Skeletal muscle cell (primary cell): ENCODE measurements around the gene TAF1.
"Not testable (repeated sequence)": the region's sequence is repeated elsewhere in the genome, so short reads cannot be mapped to it uniquely, and the experiment has no call there.

Experiments used
- DNase-seq: peaks from one replicate; pipeline ENCODE4 v3.0.0-alpha.2; 2010; ENCODE audit warnings: low read depth
- H3K4me3 ChIP-seq: 2 replicates; pipeline ENCODE4 v1.5.1; 2011; ENCODE audit warnings: low read depth, mild to moderate bottlenecking, control low read depth, low read length, moderate library complexity

Gene TAF1

DNA sequence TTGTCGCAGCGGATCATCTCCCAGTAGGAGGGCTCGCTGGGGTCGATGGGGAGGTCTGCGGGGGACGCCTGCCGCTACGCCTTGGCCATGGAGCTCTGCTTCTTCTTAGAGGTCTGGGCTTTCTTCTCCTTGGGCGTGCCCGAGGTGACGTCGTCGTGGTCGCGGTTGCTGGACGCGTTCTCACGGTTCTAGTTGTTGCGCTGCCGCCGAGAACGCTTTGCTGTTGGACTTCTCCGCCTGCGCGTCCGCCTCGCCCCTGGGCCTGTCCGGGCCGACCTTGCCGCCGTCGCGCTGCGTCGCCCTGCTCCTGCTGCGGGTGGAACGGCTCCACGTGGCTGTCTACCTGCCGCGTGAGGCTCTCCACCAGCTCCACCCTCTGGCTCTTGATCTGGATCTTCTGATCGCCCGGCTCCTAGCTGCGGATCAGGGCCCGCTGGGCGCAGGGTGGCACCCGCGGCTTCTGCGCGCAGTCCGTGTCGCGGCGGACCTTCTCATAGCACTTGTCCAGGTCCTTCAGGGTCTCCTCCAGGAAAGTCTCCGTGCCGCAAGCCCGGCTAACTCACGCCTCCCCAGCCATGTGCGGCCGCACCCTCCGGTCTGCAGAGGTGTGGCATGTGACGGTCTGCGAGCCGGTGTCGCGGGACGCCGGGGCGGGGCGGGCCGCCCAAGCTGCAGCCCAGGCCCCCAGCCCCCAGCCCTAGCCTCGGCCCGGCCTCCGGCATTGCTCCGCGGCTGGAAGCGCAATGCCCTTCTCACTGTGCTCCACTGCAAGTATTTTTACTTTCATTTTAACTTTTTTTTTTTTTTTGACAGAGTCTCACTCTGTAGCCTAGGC is 126.3 kb downstream of the TAF1 start:
- DNase-seq: no peak
- peak overlapping the region; percentile 50 for H3K4me3 ChIP-seq

GRCh38 chrX:71493111-71493613 is 127.0 kb downstream of the TAF1 start:
- peak overlapping the region; percentile 50 for H3K4me3 ChIP-seq

DNA sequence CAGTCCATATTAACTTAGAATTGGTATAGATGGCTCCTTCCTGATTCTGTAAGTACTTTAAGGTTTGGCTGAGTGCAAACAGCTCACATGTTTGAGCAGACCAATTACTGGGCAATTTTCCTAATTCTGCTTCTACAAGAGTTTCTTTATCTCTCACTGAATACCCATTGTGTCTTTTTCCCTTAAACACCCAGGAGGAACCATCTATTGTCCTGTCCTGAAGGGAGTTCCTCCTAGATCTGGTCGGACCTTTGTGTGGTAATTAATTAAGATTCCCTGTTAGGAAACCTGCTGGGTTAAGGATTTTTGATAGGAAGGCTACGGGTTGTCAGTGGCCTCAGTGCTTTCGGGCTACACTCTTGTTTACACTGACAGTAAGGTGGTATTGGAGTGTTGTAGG is 129.8 kb downstream of the TAF1 start:
- not testable (repeated sequence) for H3K4me3 ChIP-seq, DNase-seq

More at GRCh38 chrX:71493111-71493613, 127.0 kb downstream of the TAF1 start:
- DNase-seq: no peak

GRCh38 chrX:71496476-71496875 is 130.3 kb downstream of the TAF1 start:
- H3K4me3 ChIP-seq: no peak overlapping the region
- no peak for DNase-seq

GRCh38 chrX:71502080-71502479 is 135.9 kb downstream of the TAF1 start:
- not testable (repeated sequence) for DNase-seq, H3K4me3 ChIP-seq

DNA sequence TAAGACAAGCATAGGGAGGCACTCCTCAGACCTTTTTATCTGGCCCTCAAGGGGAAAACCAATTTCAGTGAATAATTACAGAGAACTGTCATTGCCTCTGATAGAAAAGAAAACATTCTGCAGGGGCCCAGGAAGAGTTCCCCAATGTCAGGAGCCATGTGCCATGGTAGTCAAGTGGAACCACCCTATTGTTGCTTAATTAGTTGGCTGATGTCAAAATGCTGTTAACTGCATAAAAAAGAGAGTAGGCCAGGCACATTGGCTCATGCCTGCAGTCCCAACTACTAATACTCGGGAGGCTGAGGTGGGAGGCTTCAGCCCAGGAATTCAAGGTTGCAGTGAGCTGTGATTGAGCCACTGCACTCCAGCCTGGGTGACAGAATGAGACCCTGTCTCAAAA is 138.2 kb downstream of the TAF1 start:
- H3K4me3 ChIP-seq: no peak overlapping the region
- DNase-seq: no peak

- DNase-seq: no peak
- no peak overlapping the region for H3K4me3 ChIP-seq
Observed at GRCh38 chrX:71509289-71509688, 143.1 kb downstream of the TAF1 start.

DNA sequence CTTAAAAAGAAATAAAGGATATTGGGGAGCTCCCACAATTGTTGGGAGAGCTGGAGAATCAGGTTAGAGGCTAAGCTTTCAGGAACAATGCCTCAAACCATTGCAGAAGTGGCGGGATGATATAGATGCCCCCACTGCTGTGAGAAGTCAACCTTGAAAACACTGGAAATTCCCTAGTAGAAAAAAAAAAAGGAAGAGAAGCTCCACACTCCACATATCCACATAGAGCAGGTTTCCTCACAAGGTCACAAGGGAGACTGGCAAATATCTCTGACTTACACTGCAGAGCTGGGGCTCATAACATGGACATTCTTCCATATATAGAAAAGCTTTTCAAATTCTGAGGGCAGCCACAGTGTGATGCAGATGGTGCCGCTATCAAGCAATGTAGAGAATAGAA is 144.0 kb downstream of the TAF1 start:
- DNase-seq: no peak
- no peak overlapping the region for H3K4me3 ChIP-seq

DNA sequence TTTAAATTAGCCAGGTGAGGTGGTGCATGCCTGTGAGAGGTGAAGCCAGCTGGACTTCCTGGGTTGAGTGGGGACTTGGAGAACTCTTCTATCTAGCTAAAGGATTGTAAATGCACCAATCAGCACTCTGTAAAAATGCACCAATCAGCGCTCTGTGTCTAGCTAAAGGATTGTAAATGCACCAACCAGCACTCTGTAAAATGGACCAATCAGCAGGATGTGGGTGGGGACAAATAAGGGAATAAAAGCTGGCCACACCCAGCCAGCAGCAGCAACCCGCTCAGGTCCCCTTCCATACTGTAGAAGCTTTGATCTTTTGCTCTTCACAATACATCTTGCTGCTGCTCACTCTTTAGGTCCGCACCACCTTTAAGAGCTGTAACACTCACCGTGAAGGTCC is 147.6 kb downstream of the TAF1 start:
- not testable (repeated sequence) for DNase-seq, H3K4me3 ChIP-seq

DNA sequence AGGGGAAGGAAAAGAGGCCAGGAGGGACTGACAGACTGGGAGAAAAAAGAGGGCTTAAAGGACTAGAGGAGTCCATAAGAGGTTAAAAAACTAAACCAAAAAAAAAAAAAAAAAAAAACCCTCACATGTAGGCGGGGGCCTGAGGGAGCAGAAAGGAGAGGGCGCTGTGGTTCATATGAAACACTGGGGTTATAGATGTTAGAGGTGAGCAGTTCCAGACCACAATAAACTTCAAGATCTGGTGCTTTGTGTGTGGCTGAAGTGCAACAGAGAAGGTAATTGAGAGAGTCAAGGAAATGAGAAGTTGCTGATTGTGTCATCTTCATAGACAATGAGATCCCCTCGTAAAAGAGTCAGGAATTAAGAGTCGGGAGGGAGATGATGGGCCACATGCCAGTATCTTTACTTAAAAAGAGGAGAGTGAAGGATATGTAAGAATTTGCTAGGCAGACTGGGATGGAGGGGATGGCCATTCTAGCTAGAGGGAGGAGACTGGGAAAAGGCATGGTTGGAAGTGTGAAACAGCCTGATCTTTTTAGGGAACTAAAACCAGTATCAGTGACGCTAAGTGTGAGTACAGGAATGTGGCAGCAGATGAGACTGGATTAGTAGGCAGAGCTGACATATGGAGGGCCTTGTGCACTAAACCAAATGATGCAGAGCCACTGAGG is 148.3 kb downstream of the TAF1 start:
- DNase-seq: no peak

DNA sequence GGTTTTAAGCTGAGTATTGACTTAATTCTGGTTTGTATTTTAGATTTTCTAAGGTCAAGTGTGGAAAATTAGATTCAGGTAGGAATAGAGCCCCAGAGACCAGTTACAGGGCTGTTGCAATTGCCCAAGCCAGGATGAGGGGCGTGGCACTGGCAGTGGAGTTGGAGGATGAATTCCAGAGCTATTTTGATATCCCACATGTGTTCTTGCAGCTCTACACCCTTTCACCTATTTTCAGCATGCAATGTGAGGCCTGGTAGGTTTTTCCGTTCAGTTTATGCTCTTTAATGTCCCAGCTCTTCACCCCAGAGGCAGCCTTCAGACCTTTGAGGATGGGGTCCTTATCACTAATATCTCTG is 148.9 kb downstream of the TAF1 start:
- H3K4me3 ChIP-seq: no peak overlapping the region
- DNase-seq: no peak

More for the DNA sequence above, 148.3 kb downstream of the TAF1 start:
- no peak overlapping the region for H3K4me3 ChIP-seq
